D721Med (cell line): Measurements from ENCODE around the gene ROBO1.

ENCODE experiments used
- DNase-seq: peaks from one replicate; pipeline ENCODE4 v3.0.0; 2011; ENCODE audit warnings: low spot score; ENCODE audit not compliant: insufficient read length
- FAIRE-seq: peaks from 2 replicates; lab custom pipeline; 2011; peaks lifted over from hg19 to GRCh38; lab: Jason Lieb, UNC
- CTCF ChIP-seq: IDR thresholded peaks from 2 replicates; pipeline ENCODE4 v1.5.1; 2012; ENCODE audit warnings: mild to moderate bottlenecking, control low read depth; ENCODE audit not compliant: insufficient read depth; ENCODE audit errors: missing control alignments

Gene ROBO1

GRCh38 chr3:79086514-79086913 lies 681.3 kb downstream of the ROBO1 start:
- DNase-seq (peak; percentile 12), FAIRE-seq (peak; percentile 86)
- peak; percentile 83 for TF ChIP-seq CTCF

- FAIRE-seq = peak; percentile 25
- no peak for DNase-seq
- no peak for TF ChIP-seq CTCF
Observed at GRCh38 chr3:79085171-79085570, 682.6 kb downstream of the ROBO1 start.

GRCh38 chr3:79081335-79081734 lies 686.5 kb downstream of the ROBO1 start:
- TF ChIP-seq CTCF = no peak
- no peak for DNase-seq
- FAIRE-seq = no peak

GRCh38 chr3:79074558-79074957 lies 693.2 kb downstream of the ROBO1 start:
- FAIRE-seq = no peak
- no peak for DNase-seq
- no peak for TF ChIP-seq CTCF

GRCh38 chr3:79067734-79068133 lies 700.1 kb downstream of the ROBO1 start:
- peak; percentile 64 for FAIRE-seq
- no peak for TF ChIP-seq CTCF
- no peak for DNase-seq

- FAIRE-seq = no peak
- TF ChIP-seq CTCF = no peak
- DNase-seq = no peak
Observed at GRCh38 chr3:79066481-79066880, 701.3 kb downstream of the ROBO1 start.

- FAIRE-seq (no peak), DNase-seq (no peak)
- TF ChIP-seq CTCF = no peak
Observed at GRCh38 chr3:79063624-79064023, 704.2 kb downstream of the ROBO1 start.
